Ecto neural progenitor cell (in vitro differentiated cells): ENCODE results near the gene RABGGTA.

ENCODE experiments used
- DNase-seq: peaks from one replicate; pipeline ENCODE4 v3.0.0-alpha.2; 2018; ENCODE audit warnings: low spot score

The RABGGTA gene

DNA sequence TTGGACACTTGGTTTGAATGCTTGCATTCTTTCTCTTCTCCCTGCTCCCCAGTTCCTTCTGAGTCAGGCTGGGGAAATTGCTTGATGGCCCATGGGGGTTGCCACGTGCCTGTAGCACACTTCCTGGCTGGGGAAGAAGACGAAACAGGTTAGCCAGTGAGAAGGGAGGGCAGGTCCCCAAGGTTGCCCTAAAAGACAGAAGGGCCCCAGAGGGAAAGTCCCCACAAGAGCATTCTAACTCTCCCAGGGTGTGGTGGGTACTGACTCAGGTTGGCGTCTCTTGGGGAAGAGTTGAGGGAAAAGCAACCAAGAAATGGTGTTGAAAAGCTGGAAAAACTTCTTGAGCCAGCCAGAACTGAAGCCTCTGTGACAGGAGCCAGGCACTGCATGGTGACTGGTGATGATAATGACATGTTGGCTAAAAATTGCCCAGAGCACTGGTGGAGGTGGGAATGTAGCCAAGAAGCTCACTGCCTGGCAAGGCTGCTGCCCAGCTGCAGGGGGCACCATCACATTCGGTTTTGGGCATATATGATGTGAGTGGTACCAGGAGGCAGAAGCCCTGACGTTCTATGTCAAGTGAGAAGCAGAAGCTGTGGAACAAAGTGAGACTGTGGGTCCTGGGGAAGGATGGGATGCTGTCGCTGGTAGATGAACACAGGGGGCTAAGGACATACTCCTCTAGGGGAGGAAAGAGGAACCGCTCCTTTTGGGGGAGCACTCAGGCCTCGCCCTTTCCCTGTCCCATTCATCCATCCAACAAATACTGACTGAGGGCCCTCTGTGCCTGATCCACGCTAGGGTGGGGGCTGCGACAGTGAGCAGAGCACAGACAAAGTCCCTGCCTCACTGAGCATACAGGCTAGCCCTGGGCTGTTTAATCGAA, 8.1 kb upstream of the RABGGTA start:
- DNase-seq, result no peak

DNA sequence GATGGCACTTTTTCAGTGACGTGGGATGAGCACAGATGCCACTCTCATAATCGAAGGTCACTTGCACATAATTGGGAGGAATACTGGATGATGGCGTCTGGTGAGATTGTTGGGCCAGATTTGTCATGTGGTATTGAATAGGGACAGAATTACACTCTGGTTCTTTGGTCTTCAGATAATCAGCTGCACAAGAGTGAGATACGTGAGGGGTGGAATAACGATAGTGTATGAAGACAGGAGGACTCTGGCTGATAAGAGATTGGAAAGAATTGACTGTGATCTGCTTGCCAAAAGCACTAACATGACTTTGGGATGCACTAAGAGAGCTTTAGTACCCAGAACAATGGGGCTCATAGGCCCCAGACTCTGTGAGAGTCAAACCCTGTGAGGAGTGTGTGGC, 7.0 kb upstream of the RABGGTA start:
- no peak for DNase-seq

DNA sequence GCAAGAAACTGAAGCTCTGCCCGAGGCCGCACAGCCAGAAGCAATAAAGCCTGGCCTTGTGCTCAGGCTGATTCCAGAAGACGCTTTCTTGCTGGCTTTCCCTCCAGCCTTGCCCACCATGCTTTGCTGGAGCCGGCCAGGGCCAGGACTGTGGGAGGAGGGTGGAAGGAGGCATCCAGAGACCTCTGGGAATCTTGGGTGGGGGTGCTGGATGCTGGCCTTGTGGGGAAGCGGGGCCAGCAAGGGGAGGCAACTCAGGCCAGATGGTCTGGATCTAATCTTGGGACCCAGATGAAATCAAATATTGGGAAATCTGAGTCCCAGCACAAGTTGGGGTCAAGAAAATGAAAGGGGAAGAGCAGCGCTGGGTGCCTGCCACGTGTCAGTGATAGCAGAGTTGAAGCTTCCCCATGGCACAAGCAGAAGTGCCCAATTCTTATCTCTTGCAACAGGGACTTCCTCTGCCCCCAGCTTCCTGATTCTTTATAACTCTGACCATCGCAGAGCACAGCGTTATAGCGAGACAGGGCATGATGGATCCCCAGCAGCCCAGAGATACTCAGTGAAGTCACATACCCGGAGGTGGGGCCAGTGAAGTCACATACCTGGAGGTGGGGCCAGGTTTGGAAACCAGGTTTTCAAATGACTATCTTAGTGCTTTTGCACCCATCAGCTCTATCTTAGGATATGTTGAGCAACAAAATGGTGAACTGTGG, 6.4 kb upstream of the RABGGTA start:
- no peak for DNase-seq

DNA sequence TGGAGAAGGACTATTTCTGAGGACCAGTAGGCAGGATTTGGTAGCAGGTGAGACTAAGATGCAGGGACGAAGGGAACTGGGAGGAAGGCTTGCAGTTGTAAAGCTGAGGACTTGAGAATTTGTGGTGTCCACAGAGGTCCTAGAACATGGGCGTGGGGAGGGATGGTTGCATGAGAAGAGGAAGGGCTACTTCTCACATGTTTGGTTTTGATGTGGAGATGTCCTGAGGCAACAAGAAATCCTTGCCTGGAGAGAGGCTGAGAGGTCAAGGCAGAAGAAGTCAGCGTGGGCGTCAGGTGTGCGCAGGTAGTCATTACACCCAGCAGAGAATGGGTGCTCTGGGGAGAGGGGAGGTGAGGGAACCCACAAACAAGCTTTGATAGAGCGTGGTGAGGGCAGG, 5.7 kb upstream of the RABGGTA start:
- DNase-seq, result no peak

GRCh38 chr14:24274101-24274543, 2.7 kb upstream of the RABGGTA start:
- no peak for DNase-seq

- no peak for DNase-seq
Measured at GRCh38 chr14:24273422-24273998, 2.1 kb upstream of the RABGGTA start.

DNA sequence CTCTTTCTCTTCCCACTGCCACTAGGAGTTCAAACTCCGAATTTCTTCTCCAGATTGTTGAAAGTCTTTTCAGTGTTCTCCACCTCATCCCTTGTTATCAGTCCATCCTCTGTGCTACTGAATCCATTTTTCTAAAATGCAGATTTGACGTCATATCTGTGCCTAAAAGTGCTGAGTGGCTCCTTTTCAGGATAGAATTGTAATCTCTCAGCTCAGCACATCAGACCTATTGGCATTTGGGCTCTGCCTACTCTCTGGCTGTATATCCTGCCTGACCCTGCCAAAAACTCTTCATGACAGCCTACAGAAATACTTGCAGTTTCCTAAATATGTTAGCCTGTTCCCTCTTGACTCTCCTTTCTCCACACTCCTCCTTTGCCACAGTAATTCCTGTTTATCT, 1.1 kb upstream of the RABGGTA start:
- no peak for DNase-seq

DNA sequence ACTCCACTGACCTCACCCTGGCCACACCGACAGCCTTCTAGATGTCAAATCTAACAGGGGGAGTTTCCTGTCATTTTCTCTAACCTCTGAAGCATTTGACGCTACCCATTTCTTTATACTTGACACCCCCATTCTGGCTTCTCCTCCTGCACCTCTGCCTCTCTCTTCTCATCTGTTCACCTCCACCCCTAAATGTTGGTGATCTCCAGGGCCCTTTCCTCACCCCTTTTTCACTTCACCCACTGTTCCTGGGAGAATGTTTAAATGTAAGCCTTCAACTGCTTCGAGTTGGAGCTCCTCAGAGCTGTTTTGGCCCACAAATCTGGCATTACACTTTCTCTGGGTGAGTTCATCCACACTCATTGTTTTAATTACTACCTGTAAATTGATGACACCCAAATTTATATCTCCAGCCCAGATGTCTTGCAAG, 452 bp upstream of the RABGGTA start:
- DNase-seq, result no peak

GRCh38 chr14:24270537-24271133, 762 bp downstream of the RABGGTA start:
- DNase-seq, result no peak

GRCh38 chr14:24269910-24270536, 1.4 kb downstream of the RABGGTA start:
- DNase-seq, result no peak

- no peak for DNase-seq
Measured at GRCh38 chr14:24269368-24269767, 2.0 kb downstream of the RABGGTA start.

DNA sequence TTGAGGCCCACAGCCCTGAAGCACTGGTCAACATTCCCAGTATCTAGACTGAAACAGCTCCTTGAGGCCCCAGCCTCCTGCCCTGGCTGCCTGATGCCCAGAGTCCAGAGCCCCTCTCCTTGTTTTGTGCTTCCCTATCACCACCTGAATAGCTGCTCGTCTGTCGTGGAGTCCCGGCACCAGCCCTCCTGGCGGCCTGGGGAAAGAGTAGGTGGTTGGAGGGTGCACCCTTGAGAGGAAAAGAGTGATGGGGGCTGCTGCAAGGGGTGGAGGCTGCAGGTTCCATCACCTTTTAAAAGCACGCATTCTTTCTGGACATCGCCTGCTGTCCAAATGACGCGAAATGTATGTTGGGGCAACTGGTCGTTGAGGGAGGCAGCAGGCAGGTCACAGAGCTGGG, 3.2 kb downstream of the RABGGTA start:
- no peak for DNase-seq

- no peak for DNase-seq
Measured at GRCh38 chr14:24267516-24267915, 3.9 kb downstream of the RABGGTA start.

DNA sequence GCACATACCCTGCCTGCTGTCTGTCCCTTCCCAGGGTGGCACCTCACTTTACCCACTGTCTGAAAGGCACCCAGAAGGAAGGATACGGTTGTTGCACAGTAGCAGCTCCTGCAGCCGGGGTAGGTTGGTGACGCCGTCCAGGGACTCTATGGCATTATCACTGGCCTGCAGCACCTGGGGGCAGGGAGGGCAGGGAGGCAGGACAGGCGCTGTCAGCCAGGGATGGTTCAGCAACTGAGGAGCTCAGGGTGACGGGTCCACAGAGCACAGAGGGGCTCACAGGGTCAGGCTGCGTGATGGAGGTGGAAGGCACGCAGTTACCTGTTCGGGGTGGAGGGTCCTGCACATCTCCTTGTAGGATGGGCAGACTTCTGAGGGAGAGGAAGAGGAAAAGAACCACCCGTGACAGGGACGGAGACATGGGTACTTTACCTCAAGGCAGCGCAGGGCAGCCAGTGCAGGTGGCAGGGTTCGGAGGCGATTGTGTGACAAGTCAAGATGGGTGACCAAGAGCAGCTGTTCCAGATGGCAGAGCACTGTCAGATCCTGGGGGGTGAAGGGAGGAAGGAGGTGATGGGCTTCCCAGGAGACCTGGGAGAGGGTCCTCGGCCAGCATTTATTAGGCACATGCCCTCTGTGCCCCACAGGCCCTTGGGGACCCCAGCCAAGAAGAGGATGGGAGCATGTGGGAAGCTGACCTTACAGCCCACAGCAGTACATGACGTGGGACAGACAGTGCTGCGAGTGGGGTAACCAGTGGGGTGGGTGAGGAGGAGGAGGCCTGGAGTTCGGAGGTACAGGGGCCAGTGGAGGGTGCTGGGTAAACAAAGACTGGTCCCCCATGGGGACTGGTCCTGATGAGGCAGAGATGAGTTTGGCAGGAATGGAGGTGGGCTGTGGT, 4.8 kb downstream of the RABGGTA start:
- no peak for DNase-seq

DNA sequence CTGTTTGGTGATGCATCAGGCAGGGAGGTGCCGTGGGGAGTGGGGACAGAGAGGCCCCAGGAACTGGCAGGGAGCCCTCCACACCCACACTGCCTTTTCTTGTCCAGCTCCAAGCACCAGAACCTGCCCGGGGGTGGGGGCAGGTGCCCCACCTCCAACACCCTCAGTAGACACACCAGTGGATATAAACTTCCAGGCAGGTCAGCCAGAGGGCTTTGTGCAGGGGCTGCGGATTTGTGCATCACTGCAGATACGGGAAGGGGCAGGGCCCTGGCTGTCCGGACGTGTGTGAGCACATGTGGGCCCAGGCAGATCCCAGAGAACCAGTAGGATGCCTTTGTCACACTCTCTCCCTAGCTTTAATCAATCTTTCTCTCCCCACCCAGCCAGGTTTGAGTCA, 7.1 kb downstream of the RABGGTA start:
- no peak for DNase-seq

GRCh38 chr14:24263848-24264247, 7.5 kb downstream of the RABGGTA start:
- DNase-seq, result no peak

GRCh38 chr14:24262821-24263733, 8.3 kb downstream of the RABGGTA start, which contains the start of gene TGM1:
TGM1 (minus strand) TSS chr14:24263177; CDS start chr14:24262352, 825 bp downstream.
- no peak for DNase-seq

GRCh38 chr14:24261969-24262327, 9.4 kb downstream of the RABGGTA start:
- no peak for DNase-seq

GRCh38 chr14:24261256-24261968, 10.0 kb downstream of the RABGGTA start:
- DNase-seq, result no peak
